GM21526 (cell line): Measurements from ENCODE around the gene BEND3.
"Not testable (repeated sequence)": the region's sequence is repeated elsewhere in the genome, so short reads cannot be mapped to it uniquely, and the experiment has no call there.

Experiments used
- ATAC-seq: cut with Tn5 transposase; IDR thresholded peaks from one replicate; pipeline ENCODE4 v1.9.1; 2021; ENCODE audit warnings: moderate library complexity; ENCODE audit not compliant: unreplicated experiment, low FRiP score

Gene BEND3

DNA sequence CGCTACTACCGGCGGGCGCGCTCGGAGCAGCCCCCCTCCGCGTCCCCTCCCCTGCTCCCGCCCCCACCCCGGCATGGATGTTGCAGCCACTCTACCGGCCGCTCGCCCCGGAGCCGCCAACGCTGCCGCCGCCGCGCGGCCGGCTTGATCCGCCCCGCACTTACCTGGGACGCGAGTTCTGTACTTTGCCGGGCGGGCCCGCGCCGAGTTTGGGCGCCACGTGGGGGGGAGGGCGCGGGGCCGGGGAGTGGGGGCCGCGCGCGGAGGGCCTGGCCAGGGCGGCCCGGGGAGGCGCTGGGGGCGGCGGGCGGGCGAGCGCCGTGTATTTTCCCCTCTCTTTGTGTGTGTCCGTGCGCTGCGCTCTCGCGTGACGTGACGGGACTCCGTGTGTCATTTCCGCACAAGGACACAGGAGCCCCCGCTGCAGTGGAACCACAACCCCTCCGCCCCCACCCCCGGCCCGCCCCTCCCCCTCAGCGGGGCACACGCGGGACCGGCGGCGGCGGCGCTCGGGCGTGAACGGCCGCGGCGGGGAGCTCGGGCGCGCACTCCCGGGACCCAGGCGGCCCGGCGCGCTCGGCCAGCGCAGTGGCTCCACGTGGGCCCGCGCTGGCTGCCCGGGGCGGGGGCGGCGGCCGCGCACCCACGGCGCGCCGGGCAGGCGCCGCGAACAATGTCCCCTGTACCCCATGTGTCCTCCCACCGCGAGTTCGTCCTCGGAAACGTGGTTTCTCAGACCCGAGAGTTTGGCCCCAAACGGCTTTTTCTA is at the start of gene BEND3:
BEND3 (minus strand) TSS at position 590 of the 769 bp plus-strand sequence. CDS start 16,230 bp downstream, outside the sequence.
- peak; percentile 24 for ATAC-seq

DNA sequence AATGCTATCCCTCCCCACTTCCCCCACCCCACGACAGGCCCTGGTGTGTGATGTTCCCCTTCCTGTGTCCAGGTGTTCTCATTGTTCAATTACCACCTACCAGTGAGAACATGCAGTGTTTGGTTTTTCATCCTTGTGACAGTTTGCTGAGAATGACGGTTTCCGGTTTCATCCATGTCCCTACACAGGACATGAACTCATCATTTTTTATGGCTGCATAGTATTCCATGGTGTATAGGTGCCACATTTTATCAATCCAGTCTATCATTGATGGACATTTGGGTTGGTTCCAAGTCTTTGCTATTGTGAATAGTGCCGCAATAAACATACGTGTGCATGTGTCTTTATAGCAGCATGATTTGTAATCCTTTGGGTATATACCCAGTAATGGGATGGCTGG is 49.0 kb upstream of the BEND3 start:
- ATAC-seq, result not testable (repeated sequence)

DNA sequence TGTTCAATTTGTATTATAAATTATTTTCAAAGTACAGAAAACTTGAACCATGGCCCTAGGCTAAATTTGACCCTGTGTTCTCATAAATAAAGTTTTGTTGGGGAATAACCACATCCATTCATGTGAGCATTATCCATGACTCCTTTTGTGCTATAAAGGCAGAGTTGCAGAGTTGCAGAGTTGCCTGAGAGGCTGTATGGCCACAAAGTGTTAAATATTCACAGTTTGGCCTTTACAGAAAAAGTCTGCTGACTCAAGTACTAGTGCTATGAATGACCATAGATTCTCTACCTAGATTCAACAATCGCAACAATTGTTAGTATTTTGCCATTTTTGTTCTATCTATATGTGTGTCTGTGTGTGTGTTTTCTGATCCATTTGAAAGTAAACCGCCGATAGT is 46.2 kb upstream of the BEND3 start:
- ATAC-seq, result no peak

DNA sequence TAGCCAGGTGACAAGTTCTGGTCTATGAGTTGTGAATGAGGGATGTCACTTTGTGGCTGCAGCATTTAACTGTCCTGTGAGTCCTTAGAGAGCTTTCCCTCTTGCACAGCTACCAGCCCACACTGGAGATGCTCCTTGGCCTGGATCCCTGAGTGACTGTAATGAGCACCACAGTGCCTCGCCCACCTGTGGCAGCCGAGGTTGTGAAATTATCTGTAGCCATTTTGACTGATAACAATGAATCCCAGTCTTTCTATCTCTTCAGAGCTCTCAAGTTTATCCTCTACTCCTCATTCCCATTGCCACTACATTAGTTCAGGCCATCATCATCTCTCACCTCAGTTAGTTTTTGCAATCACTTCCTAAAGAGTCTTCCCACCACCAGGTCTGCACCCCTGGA is 41.3 kb upstream of the BEND3 start:
- ATAC-seq, result no peak

DNA sequence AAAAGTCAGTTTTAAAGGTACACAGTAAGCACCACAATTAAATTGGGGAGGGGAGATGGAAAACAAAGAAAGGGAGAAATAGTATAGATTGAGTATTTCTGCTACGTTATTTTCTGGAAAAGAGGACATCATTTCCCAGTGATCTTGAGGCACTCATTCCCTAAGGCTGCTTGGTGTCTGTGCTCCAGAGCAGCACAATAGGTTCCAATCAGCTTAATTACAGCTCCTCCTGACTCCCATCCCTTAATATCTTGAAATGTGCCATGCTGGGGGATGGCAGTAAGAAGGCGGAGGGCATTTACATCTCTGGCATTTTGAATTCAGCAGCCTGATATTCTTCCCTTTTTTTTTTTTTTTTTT is 39.5 kb upstream of the BEND3 start:
- ATAC-seq, result no peak

DNA sequence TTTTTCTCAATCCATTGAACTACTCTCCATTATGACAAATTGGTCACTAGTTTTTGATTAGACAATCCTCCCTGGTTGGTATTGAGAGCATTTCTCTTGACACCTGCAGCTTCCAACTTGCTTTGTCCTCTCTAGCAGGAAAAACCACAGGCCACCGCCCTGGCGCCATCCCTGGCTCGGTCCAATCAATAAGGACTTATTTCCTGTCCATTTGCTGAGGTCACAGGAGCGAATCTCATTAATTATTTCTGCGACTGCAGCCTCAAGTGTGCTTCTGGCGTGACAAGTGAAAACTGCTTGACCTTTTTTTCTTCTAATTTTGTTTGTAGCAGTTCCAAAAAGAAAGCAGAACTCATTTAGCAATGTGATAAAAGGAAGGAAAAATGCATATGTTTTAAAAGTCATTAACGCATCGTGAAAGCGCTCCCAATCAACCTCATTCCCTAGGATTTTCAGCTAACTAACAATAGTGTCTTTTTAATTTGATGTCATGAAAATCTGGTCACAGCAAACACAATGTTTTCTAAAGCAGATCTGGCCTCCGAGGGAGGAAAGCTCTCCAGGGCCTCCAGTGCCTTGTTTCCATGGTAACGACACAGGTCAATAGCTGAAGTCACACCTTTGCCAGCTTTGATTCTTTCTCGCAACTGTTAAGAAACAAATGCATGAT is 39.0 kb upstream of the BEND3 start:
- ATAC-seq, result no peak

DNA sequence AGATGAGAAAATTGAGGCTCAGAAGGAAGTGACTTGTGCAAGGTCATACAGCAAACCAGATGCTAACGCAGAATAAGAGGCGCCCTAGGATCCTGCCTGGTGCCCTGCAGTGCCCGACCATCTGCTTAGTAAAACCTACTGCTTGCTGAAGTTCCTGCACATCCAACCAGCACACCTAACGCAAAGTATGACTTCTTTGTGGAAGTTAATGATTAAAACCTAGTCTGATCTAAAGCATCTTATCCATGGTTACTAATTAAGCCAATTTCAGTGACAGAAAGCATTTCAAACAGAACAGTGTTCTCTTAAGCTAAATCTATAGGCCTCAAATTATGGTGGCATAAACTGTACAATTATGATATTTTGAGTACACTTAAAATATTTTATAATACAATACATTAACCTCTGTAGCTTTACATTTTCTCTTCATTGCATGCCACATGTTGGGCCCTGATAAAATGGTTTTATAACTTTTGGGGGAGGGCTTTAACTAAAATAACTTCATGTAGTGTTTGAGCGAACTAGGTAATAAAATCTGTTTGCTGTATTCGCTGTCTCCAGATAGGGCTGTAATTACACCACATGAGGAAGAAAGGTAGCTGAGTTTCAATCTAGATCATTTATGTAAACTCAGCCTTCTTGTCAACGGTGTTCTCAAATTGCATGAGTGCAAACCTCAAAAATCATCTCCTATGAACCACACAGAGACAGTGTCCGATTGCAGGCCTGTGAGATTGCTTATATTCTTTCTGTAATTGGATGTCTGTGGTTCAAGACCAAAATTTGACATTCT is 37.5 kb upstream of the BEND3 start:
- ATAC-seq, result no peak

DNA sequence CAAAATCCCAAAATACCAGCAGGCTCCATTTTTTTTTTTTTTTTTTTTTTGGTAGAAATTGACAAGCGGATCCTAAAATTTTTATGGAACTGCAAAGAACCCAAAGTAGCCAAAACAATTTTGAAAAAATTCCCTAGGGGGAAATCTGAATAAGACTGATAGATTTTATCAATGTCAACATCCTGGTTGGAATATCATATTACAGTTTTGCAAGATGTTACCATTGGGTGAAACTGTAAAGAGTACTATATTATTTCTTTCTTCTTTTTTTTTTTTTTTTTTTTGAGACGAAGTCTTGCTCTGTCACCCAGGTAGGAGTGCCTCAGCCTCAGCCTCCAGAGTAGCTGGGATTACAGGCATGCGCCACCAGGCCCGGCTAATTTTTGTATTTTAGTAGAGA is 29.4 kb upstream of the BEND3 start:
- no peak for ATAC-seq

DNA sequence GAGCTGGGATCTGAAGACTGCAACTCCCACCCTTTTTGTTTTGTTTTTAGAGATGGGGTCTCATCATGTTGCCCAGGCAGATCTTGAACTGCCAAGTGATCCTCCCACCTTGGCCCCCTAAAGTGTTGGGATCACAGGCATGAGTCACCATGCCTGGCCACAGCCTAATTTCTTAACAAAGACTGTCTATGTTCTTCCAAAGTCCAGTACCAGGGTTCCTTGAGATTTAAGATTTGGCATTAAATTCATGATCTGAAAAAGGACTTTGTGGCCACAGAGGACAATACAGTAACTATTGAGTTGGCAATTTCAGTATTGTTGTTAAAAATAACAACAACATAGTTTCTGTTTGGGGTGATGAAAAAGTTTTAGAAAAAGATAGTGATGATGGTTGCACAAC is 28.7 kb upstream of the BEND3 start:
- ATAC-seq, result no peak

DNA sequence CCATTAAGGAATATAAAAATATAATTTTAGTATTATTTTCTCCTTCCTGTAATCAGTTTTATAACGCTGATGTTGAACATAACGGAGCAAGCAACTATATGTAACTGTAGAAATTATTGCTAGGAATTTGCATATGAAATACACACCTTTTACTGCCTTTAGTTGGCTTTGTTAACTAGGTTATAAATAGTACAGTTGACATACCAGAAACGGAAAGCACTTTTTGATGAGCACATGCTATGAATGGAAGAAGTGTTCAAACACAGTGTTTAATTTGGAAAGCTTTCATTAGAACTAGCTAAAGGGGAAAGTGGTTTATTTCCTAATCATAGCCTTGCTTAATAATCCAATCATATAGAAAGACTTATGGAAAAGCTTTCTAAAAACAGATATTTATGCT is 25.3 kb upstream of the BEND3 start:
- no peak for ATAC-seq

DNA sequence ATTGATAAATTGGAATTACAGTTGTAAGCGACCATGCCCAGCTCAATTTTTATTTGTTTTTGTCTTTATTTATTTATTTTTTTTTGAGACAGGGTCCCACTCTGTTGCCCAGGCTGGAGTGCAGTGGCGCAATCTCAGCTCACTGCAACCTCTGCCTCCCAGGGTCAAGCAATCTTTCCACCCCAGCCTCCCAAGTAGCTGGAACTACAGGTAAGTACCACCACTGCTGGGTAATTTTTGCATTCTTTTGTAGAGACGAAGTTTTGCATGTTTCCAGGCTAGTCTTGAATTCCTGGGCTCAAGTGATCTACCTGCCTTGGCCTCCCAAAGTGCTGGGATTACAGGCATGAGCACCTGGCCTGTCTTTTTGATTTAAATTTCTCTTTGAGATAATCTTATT is 21.0 kb upstream of the BEND3 start:
- not testable (repeated sequence) for ATAC-seq

DNA sequence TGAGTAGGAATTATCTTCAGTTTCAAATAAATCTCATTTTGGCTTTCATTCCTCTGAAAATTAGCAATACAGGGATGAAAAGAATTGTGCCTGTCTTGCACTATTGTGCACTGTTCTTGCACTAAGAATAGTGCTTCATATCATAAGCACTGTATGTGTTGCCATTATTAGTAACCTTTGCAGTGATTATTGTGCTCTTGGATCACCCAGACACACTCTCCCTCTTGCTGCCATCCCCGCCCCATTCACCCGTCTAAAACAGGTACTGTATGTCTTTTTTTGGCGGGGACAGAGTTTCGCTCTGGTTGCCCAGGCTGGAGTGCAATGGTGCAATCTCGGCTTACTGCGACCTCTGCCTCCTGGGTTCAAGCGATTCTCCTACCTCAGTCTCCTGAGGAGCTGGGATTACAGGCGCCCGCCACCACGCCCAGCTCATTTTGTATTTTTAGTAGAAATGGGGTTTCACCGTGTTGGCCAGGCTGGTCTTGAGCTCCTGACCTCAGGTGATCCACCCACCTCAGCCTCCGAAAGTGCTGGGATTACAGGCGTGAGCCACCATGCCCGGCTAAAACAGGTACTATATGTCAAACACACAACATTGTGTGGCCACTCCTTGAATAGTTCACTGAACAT is 19.8 kb upstream of the BEND3 start:
- not testable (repeated sequence) for ATAC-seq

DNA sequence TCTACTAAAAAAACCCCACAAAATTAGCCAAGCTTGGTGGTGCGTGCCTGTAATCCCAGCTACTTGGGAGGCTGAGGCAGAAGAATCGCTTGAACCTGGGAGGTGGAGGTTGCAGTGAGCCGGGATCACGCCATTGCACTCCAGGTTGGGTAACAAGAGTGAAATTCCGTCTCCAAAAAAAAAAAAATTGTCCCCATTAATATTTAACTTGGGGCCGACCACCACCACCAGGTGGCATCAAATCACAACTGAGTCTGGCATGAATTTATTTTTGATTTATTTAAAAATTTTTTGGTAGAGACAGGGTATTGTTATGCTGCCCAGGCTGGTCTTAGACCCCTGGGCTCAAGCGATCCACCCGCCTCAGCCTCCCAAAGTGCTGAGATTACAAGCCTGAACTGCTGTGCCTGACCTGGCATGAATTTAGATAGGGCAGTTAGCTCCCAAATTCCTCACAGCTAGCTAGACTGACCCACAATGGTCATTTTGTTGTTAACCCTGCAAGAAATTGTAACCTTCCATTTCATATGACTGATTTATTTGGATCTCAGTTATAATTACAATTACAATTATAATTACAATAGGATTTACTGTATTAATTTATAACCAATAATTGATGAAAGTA is 17.1 kb upstream of the BEND3 start:
- no peak for ATAC-seq

DNA sequence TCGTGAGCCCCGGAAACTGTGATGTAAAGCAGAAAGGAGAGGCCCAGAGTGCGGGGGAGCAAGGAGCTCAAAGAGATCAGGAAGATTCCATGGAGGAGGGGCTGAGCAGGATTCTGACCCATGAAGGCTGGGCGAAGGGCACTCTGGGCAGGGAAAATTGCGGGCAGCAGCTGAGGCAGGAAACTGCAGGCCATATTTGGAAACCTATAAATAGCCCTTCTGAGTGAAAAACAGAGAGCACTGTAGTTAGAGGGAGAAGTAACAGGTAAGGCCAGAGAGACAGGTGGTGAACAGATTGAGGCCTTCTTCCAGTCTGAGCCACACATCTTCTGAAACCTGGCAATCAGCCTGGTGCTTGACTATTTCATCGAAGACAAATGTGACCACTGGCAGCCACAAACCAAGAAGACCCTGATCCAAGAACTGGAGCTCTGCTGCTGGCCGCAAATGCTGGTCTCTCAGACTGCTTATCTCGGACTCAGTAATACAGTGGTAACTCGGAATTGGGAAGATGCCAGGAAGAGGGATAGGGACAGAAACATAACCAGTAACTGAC is 14.1 kb upstream of the BEND3 start:
- no peak for ATAC-seq

DNA sequence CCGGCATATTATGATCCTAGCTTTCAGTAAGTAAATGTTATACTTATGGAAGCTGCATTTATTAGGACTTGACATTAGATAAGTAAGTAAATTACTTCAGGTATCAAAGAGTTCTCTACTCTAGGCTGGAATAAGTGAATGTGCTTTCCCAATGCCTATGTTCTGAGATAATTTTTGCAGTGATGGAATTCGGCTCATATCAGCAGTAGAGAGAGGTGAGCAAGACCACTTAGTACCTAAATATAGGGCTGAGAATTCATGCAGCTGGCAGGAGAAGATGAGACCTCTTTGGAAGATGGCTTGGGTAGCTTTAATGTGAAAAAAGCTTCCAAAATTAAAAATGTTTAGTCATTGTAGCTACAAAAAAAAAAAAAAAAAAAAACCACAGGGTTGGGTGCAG is 13.3 kb upstream of the BEND3 start:
- ATAC-seq, result no peak

DNA sequence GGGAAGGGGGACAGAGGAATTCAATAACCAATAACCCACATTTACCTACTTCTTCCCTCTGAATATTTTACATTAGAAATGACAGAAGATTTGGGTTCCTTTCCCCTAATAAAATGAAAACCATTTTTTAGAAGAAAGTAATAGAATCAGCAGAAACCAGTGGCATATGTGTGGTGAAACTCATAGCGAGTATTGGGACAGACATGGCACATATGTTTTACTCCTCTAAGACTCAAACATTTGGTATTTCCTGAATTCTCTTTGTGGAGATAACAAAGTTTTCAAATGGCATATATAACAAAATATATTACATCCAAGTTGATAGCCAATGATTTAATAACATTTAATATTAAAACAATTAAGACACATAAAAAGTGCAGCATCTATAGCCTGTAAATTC is 12.9 kb upstream of the BEND3 start:
- ATAC-seq, result no peak

DNA sequence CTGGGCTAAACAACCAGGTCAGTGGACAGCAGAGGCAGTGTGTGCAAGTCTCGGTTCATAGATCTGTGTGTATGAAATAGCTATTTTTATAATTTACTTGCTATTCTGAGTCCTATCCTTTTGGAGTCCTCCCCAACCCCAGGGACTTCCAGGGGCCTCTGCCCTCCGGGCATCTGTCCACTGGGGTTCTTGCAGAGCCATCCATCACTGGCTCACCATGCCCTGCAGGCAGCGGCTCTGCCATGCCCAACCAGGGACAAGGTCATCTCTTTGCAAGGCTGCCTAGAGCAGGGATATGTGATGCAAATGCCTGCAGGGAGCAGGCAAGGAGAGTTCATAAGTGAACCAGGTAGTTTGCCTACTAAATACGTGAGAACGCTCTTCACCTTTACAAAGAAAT is 10.5 kb upstream of the BEND3 start:
- ATAC-seq, result no peak

DNA sequence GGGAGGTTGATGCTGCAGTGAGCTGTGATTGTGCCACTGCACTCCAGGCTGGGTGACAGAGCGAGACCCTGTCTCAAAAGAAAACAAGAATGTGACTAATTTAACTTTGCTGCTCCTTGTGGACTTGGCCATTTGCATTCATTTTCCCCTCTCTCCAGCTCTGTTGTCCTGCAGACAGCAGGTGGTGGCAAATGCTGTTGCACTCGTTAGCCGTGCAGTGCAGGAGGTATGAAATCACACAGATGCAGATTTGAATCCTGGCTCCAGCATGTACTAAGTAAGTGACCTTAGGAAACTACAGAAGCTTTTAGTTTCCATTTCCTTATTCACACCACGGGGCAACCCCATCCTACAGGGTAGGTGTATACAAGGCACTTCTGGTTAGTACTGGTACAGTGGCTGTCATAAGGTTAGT is 9.6 kb upstream of the BEND3 start:
- peak; percentile 73 for ATAC-seq

DNA sequence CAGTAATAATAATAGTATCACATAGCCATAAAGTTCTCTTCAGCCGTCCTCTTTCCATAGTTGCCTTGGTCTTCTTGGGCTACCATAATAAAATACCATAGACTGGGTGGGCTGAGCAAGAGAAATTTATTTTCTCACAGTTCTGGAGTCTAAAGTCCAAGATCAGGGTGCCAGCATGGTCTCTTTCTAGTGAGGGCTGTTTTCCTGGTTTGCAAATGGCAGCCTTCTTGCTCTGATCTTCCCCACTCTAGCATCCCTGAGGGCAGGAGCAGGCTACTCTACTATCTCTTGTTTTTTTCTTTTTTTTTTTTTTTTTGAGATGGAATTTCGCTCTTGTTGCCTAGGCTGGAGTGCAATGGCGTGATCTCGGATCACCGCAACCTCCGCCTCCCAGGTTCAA is 8.2 kb upstream of the BEND3 start:
- no peak for ATAC-seq

DNA sequence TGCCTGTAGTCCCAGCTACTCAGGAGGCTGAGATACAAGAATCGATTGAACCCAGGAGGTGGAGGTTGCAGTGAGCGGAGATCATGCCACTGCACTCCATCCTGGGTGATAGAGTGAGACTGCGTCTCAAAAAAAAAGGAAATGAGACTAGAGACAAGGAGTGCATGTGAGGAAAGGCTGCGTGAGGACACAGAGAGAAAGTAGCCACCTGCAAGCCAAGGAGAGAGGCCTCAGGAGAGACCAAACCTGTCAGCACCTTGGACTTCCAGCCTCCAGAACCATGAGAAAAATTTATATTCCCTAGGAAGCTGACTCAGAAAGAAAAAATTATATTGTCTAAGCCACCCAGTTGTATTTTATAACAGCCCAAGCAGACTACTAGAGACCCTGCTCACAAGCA is 7.4 kb upstream of the BEND3 start:
- ATAC-seq, result no peak
